Lower leg skin (tissue), 3 donors: ENCODE measurements around the gene ADCK1.

Source experiments
- POLR2A ChIP-seq, 2 donors: fragments of 450-650 bp; IDR thresholded peaks; one replicate each; pipeline ENCODE4 v1.6.1; 2016 to 2017; ENCODE audit warnings: antibody characterized with exemption in 2 of 2, mild to moderate bottlenecking in 1 of 2, moderate library complexity in 1 of 2
- TF ChIP-seq, protein P1 (sequence below), 3 donors: fragments of 450-650 bp; IDR thresholded peaks; one replicate each; pipeline ENCODE4 v1.5.1; 2016; ENCODE audit warnings: antibody characterized with exemption in 3 of 3, mild to moderate bottlenecking in 3 of 3, moderate library complexity in 2 of 3

DNA sequence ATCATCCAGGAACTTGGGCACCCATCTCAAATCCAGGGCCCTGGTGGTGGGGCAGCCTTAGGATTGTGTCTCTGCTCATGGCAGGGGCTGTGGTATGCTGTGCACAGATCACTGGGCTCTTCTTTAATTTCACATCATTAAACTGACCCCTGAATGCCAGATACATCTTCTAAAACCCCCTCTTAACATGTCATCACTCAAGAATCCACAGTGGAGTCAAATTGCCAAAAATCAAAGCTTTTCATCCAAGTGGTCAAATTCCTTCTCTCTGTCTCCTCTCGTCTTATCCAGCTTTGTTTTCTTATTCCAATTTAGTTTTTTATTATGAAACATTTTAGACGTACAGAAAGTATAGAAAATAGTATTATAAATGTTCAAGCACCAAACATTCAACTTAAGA lies 97.5 kb downstream of the ADCK1 start:
- TF ChIP-seq, protein P1, sequence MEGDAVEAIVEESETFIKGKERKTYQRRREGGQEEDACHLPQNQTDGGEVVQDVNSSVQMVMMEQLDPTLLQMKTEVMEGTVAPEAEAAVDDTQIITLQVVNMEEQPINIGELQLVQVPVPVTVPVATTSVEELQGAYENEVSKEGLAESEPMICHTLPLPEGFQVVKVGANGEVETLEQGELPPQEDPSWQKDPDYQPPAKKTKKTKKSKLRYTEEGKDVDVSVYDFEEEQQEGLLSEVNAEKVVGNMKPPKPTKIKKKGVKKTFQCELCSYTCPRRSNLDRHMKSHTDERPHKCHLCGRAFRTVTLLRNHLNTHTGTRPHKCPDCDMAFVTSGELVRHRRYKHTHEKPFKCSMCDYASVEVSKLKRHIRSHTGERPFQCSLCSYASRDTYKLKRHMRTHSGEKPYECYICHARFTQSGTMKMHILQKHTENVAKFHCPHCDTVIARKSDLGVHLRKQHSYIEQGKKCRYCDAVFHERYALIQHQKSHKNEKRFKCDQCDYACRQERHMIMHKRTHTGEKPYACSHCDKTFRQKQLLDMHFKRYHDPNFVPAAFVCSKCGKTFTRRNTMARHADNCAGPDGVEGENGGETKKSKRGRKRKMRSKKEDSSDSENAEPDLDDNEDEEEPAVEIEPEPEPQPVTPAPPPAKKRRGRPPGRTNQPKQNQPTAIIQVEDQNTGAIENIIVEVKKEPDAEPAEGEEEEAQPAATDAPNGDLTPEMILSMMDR (IDR thresholded peaks at IDR 0.05): no peak
- no peak for TF ChIP-seq POLR2A (IDR thresholded peaks at IDR 0.05)
